NCI-H2227 (cell line): ENCODE data around the gene GRM7.

Source experiments
- DNase-seq: peaks from one replicate; lab custom pipeline; 2025; ENCODE audit not compliant: unreplicated experiment; lab: John Stamatoyannopoulos, UW

Gene GRM7

GRCh38 chr3:7385635-7386034 is 524.7 kb downstream of the GRM7 start:
- no peak for DNase-seq

GRCh38 chr3:7388026-7388425 is 527.1 kb downstream of the GRM7 start:
- DNase-seq: no peak

- no peak for DNase-seq
These were observed 531.3 kb downstream of the GRM7 start for GRCh38 chr3:7392206-7392605.

DNA sequence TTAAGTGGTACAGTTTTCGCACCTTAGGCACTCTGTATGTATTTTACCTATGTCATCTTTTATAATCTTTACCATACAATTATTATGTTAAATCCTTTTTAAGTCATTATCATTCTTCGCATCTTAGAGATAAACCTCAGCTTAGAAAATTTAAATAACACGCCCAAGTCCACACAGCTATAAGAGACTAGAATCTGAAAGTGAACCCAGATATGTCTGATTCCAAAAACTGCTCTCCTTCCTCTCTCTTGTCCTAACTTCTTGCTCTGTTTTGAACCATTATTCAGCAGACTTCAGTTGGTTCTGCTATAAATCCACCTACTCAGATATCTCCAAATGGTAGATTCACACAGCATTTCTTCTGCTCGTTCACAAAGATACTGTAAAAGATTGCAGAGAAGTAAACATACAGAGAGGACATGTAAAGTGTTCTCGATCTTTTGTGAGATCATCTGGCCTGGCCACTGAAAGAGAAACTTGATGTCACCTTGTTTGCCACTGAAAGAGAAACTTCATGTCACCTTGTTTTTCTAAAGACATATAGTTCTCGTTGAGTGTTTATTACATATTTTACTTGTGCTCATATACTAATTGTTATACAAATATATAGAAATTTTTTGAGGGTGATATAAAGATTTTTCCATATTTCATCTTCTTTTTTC is 533.2 kb downstream of the GRM7 start:
- no peak for DNase-seq

DNA sequence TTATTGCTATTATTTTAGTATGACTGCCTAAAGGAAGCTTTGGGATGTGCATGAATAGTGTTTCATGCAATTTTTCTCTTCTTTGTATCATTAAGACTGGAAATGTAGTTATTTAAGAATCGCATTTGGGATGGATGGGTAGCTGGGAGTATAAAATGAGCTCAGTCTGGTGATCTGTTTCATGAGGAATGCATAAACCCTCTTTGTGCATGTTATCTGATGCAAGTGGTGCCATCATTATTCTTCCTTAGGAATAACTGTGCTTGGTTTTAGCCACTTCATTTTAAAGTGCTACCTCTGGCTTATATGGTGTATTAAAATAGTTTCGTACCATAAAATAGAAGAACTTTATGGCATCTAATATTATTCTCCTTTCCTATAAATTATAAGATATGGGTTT is 535.6 kb downstream of the GRM7 start:
- no peak for DNase-seq

GRCh38 chr3:7397097-7397496 is 536.2 kb downstream of the GRM7 start:
- no peak for DNase-seq

- no peak for DNase-seq
These were observed 539.4 kb downstream of the GRM7 start for GRCh38 chr3:7400360-7400759.

DNA sequence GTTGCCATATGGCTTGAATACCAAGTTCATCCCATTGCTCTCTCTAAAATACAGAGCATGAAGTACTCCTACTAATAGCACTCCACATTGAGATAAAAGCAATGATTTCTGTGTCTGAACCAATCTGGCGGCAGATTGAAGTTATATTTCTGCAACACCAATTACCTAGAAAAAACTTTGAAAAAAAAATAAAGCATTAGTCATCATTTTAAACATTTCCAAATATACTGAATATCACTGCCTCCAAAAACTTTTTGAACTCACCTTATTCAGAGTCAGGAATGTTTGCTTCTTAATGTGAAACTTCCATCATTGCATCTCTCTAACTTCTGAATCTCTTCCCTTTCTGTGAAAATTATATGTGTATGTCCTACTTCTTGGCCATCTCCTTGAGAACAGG is 540.5 kb downstream of the GRM7 start:
- no peak for DNase-seq

- no peak for DNase-seq
These were observed 546.2 kb downstream of the GRM7 start for GRCh38 chr3:7407107-7407506.

DNA sequence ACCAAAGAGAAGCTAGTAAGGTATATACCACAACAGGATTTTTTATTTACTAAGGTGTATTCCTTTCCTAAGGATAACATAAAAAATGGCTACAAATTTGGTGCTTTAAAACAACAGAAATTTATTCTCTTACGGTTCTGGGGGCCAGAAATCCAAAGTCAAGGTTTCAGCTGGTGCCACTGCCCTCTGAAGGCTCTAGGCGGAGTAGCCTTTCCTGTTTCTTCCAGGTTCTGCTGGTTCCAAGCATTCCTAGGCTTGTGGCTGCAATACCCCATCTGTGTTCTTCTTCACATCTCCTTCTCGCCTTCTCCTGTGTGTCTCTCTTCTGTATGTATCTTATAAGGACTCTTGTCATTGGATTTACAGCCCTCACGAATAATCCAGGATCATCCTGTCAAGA is 549.9 kb downstream of the GRM7 start:
- DNase-seq: no peak

GRCh38 chr3:7421065-7421464 is 560.1 kb downstream of the GRM7 start:
- no peak for DNase-seq

DNA sequence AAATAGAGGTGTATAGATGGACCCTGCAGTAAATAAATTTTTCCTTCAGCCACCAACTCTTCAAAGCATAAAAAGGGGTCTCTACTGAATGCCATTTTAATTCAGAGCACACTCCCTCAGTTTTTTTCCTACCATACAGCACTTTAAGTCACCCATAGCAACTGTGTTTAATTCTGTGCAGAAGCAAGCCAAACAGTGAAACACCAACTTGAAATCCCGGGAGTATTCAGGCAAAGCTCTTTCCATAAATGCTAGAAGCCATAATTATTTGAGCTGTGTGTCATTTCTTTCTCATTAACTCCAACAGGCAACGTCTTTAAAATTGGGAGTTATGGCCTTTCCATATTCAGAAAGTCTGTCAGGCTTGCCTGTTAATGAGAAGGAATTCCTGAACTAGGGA is 562.1 kb downstream of the GRM7 start:
- no peak for DNase-seq

DNA sequence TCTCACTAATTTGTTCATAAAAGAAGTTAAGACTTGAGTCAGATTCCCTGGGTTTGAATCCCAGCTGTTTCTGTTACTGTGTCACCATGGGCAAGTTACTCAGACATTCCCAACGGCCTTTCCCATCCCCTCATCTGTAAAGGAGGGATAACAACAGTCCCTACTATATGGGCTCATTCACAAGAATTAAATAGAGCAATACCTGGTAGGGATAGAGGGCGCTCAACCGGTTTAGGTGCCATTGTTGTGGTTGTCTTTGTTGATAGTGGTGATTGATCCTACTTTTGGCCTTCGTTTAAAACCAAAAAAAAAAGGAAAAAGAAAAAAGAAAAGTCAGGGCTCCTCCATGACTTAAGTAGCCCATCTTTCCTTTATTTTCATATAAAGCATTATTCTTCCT is 563.1 kb downstream of the GRM7 start:
- no peak for DNase-seq

- no peak for DNase-seq
These were observed 567.3 kb downstream of the GRM7 start for GRCh38 chr3:7428206-7428718.

DNA sequence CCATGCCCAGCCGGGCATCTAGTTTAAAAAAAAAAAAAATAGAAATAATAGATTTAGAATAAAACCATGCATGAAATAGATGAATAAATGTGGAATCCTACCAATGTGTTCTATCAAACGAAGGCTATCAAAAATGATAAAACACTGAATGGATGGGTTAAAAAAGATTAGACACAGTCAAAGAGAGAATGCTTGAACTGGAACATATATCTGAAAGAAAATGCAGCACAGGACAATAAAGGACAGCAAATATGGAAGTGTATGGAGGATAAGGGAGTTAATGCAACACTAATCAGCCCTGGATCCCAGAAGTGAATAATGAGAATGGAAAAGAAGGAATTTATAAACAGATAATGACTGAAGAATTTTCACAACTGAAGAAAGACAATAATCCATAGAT is 571.7 kb downstream of the GRM7 start:
- DNase-seq: no peak

DNA sequence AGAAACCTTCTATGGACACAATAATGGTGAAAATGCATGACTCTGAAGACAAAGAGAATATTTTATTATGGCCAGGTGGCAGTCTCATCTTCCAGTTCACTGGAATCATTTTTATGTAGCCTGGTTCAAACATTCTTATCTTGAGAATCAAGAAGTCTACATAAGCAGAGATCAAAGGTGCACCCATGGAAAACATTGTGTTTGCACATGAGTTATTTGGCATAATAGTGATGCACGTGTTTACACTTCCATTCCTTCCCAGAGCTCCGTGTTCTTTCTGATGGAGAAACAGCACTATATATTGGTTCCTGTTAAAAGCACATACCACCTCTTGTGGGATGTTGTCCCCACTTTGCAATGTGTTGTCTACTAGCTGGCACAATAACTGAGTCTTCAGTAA is 572.2 kb downstream of the GRM7 start:
- DNase-seq: no peak

DNA sequence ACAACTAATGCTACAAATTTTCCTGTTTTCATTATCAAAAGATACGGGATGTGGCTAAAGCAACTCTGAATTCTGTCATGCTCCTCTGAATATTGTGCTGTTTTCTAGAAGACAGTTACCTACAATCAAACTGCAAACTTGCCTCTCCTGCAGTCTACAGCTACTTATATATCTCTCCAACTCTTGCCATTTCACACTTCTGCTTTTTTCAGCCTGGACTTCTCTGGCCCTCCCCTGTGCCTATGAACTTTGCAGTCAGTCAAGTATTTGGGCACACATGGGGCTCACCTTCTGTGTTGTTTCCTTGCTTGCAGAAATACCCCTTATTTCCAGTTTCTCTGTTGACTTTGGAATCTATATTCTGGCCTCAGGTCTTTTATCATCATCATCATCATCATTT is 575.6 kb downstream of the GRM7 start:
- no peak for DNase-seq

DNA sequence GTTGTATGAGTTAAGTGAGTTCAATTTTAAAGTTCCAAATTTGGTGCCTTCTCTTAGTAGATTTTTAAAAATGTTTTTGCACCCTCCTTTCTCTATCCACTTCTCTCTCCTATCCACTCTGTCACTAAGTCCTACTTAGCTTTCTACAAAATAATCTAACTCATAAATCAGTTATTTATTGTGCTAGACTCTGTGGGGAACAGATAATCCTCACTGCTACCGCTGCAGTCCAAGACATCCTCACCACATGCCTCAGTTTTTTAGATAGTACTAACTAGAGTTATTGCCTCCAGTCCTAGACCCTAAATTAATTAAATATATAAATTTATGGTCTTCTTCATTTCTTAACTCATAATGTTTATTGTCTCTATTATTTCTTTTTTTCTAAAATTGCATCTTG is 576.3 kb downstream of the GRM7 start:
- DNase-seq: no peak

DNA sequence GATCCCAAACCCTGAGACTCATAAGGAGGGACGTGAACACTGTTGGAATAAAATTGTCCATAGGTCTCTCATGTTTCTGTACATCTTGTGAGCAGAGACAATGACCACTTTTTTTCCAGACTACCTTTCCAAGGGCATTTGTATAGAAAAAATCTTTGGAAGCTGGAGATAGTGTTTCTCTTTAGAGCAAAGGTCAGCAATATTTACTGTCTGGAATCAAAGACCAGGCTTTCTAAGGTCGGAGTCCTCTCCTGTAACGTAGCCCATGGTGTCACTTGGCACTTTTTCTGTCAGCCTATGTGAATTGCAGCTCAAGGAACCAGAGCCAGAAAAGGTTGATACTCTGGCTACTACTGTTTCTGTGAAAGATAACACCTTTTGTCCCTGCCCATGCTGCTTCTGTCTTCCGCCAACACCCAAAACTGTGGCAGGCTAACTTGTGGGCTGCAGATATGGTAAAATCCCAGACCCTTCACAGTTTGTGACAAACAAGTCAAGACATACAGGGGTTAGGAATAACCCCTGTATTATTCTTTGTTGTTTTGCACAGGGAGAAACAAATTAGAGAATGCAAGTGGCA is 578.3 kb downstream of the GRM7 start:
- DNase-seq: no peak

GRCh38 chr3:7444886-7445285 is 584.0 kb downstream of the GRM7 start:
- DNase-seq: no peak

DNA sequence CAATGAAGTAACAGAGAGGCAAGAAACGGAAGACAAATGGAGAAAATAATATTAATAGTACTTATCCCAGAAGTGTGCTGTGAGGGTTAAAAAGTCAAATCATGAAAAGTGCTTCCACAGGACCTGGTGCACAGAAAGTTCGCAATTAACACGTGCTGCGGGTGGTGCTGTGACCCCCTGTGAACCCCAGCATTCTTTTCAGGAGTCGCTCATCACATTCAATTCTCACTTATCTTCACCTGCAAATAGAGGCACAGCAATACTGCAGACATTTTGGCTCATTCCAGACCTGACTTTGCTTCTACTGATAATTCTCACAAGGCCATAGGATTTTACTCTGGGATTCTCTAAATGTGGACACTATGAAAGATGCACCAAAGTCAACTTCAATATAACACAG is 584.4 kb downstream of the GRM7 start:
- no peak for DNase-seq

GRCh38 chr3:7447197-7447769 is 586.4 kb downstream of the GRM7 start:
- DNase-seq: no peak

- no peak for DNase-seq
These were observed 595.5 kb downstream of the GRM7 start for GRCh38 chr3:7456386-7456785.
